IPS-20b (cell line): Measurements from ENCODE around the gene ARSG.

Source experiments
- H3K27ac ChIP-seq: one replicate; pipeline ENCODE4 v1.5.1; 2013; ENCODE audit warnings: low read length
- H3K27me3 ChIP-seq: 2 replicates; pipeline ENCODE4 v1.6.1; 2013; ENCODE audit warnings: mild to moderate bottlenecking, low read length, inconsistent platforms; ENCODE audit not compliant: insufficient read depth
- H3K36me3 ChIP-seq: 2 replicates; pipeline ENCODE4 v1.6.1; 2013; ENCODE audit warnings: low read depth, mild to moderate bottlenecking, inconsistent platforms, low read length, moderate library complexity; ENCODE audit not compliant: insufficient read depth
- H3K4me1 ChIP-seq: 2 replicates; pipeline ENCODE4 v1.6.1; 2013; ENCODE audit warnings: mild to moderate bottlenecking, control low read depth, inconsistent platforms, low read length, moderate library complexity; ENCODE audit not compliant: insufficient read depth
- H3K4me3 ChIP-seq: 2 replicates; pipeline ENCODE4 v1.5.1; 2013; ENCODE audit warnings: mild to moderate bottlenecking, low read length, inconsistent platforms
- H3K9ac ChIP-seq: 2 replicates; pipeline ENCODE4 v1.6.1; 2013; ENCODE audit warnings: low read depth, mild to moderate bottlenecking, inconsistent platforms, low read length, moderate library complexity
- H3K9me3 ChIP-seq: 2 replicates; pipeline ENCODE4 v1.6.1; 2013; ENCODE audit warnings: mild to moderate bottlenecking, low read depth, low read length, inconsistent platforms; ENCODE audit not compliant: insufficient read depth

Gene ARSG

GRCh38 chr17:68296217-68297191, 5.2 kb downstream of the ARSG start:
- H3K9me3 ChIP-seq = no peaks in the 10 kb centered on the region
- H3K4me3 ChIP-seq = no peak overlapping the region
- no peak overlapping the region for H3K9ac ChIP-seq
- H3K36me3 ChIP-seq = no peaks in the 10 kb centered on the region
- peaks cover 24% of the 10 kb centered on the region; the same call in 1 of the 2 replicates for H3K27me3 ChIP-seq
- peaks cover 31% of the 10 kb centered on the region; the same call in 1 of the 2 replicates for H3K4me1 ChIP-seq
- no peak overlapping the region for H3K27ac ChIP-seq

DNA sequence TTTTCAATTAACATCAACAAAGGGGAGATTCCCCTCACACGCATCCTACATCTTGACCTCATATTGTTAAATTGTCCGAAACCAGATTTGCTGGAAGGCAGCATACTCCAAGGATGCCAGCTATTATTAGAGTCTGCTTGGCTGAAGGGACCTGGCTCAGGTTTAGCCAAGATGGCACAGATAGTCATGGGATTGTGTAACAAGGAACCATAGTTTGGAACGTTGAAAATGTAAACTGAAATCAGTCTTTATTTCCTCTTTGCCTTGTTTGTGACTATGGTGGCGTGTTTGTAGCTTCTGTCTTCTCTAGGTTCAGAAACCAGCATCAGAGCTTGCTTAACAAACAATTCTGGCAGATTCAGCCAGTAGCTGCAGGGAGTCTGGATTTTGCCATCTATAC, 5.9 kb downstream of the ARSG start:
- Histone ChIP-seq H3K27ac (no peak overlapping the region), H3K9me3 (no peaks in the 10 kb centered on the region), H3K4me3 (no peak overlapping the region)

GRCh38 chr17:68298601-68299000, 7.3 kb downstream of the ARSG start:
- peaks cover 10% of the 10 kb centered on the region; the same call in 1 of the 2 replicates for H3K27me3 ChIP-seq
- peaks cover 37% of the 10 kb centered on the region; the same call in 1 of the 2 replicates for H3K4me1 ChIP-seq
- no peaks in the 10 kb centered on the region for H3K9me3 ChIP-seq
- H3K27ac ChIP-seq = no peak overlapping the region
- no peak overlapping the region for H3K4me3 ChIP-seq
- H3K9ac ChIP-seq = no peak overlapping the region
- no peaks in the 10 kb centered on the region for H3K36me3 ChIP-seq

More for the DNA sequence above, 5.9 kb downstream of the ARSG start:
- Histone ChIP-seq H3K9ac (no peak overlapping the region), H3K27me3 (peaks cover 23% of the 10 kb centered on the region; the same call in 1 of the 2 replicates), H3K36me3 (no peaks in the 10 kb centered on the region), H3K4me1 (peaks cover 35% of the 10 kb centered on the region; the same call in 1 of the 2 replicates)

- H3K4me1 ChIP-seq = peaks cover 25% of the 10 kb centered on the region; the same call in 1 of the 2 replicates
- no peak overlapping the region for H3K9ac ChIP-seq
- peaks cover 2% of the 10 kb centered on the region; the same call in 1 of the 2 replicates for H3K27me3 ChIP-seq
- H3K27ac ChIP-seq = no peak overlapping the region
- H3K4me3 ChIP-seq = no peak overlapping the region
- H3K36me3 ChIP-seq = no peaks in the 10 kb centered on the region
- no peaks in the 10 kb centered on the region for H3K9me3 ChIP-seq
These were observed 8.5 kb downstream of the ARSG start for GRCh38 chr17:68299817-68300216.

GRCh38 chr17:68301438-68301959, 10.2 kb downstream of the ARSG start:
- Histone ChIP-seq H3K27ac (no peak overlapping the region), H3K9ac (no peak overlapping the region), H3K36me3 (no peaks in the 10 kb centered on the region), H3K4me1 (peaks cover 19% of the 10 kb centered on the region; the same call in 1 of the 2 replicates), H3K27me3 (no peaks in the 10 kb centered on the region), H3K4me3 (no peak overlapping the region), H3K9me3 (no peaks in the 10 kb centered on the region)

- H3K9ac ChIP-seq = 0 out of 2 replicates have a peak overlapping the region, but pooled peaks have one; percentile 5
- no peaks in the 10 kb centered on the region for H3K36me3 ChIP-seq
- no peak overlapping the region for H3K27ac ChIP-seq
- H3K4me3 ChIP-seq = no peak overlapping the region
- no peaks in the 10 kb centered on the region for H3K27me3 ChIP-seq
- no peaks in the 10 kb centered on the region for H3K9me3 ChIP-seq
- H3K4me1 ChIP-seq = peaks cover 13% of the 10 kb centered on the region; the same call in 1 of the 2 replicates
These were observed 10.8 kb downstream of the ARSG start for GRCh38 chr17:68302066-68302564.

DNA sequence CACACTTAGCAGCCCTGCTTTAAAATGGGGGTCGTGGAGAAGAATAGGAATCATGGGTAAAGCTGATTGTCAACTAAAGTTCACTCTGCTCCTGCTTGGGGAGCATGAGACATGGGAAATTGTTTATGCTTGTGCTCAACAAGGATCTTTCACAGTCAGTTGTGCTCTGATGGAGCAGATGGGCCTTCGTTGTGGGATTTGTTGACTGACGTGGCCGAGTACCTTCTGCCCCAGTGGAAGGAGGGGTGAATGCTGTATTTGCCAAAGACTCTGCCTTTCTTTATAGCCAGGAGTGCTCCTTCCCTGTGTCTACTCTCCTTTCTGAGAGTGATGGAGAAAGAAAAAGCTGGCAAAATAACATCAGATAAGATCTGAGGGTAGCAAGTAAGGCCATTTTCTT, 11.4 kb downstream of the ARSG start:
- no peak overlapping the region for H3K4me3 ChIP-seq
- no peak overlapping the region for H3K27ac ChIP-seq
- H3K9ac ChIP-seq = 0 out of 2 replicates have a peak overlapping the region, but pooled peaks have one; percentile 5
- no peaks in the 10 kb centered on the region for H3K27me3 ChIP-seq
- no peaks in the 10 kb centered on the region for H3K36me3 ChIP-seq
- peaks cover 11% of the 10 kb centered on the region; the same call in 1 of the 2 replicates for H3K4me1 ChIP-seq
- H3K9me3 ChIP-seq = no peaks in the 10 kb centered on the region

GRCh38 chr17:68304706-68305105, 13.4 kb downstream of the ARSG start:
- Histone ChIP-seq H3K36me3 (no peaks in the 10 kb centered on the region), H3K4me3 (no peak overlapping the region), H3K4me1 (peaks cover 11% of the 10 kb centered on the region; the same call in 1 of the 2 replicates), H3K9ac (no peak overlapping the region), H3K27me3 (no peaks in the 10 kb centered on the region), H3K9me3 (no peaks in the 10 kb centered on the region), H3K27ac (no peak overlapping the region)

DNA sequence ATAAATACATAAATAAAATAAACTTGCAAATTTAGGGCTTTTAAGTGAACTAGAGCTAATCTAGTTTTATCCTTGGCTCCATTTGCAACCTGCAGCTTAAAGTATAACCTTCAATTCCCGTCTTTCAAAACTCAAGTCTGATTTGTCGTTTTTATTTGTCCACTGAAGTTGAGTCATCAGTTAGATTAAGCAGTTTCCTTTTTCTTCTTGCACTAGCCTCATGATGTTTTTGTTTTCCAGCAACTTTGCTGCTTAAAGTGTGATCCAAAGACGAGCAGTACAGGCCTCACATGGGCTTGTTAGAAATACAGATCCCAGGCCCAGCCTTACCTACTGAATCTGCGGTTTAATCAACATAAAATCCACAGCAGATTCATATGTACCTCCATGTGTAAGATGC, 13.8 kb downstream of the ARSG start:
- H3K9me3 ChIP-seq = no peaks in the 10 kb centered on the region

DNA sequence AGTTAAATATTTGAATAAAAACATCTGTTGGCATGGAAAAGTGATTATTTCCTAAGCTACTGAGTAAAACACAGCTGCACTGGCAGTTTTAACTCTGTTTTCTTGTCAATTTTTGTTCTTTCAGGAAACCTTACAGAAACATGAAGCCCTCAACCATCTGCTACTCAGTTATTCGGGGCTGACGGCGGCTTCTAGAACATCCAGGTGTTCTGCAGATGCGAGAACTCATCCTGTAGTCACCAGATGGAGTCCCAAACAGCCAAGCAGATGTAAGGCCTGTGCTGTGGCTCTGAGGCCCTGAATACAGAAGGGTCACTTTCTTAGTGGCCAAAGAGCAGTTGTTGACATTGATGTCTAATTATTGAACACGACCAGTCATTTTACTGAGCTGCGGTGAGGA, 15.5 kb downstream of the ARSG start:
- Histone ChIP-seq H3K4me1 (peaks cover 10% of the 10 kb centered on the region; the same call in 1 of the 2 replicates), H3K27ac (no peak overlapping the region), H3K9me3 (no peaks in the 10 kb centered on the region), H3K9ac (no peak overlapping the region), H3K27me3 (no peaks in the 10 kb centered on the region), H3K36me3 (no peaks in the 10 kb centered on the region), H3K4me3 (no peak overlapping the region)

More for the DNA sequence above, 13.8 kb downstream of the ARSG start:
- H3K27ac ChIP-seq = no peak overlapping the region
- H3K9ac ChIP-seq = no peak overlapping the region
- no peak overlapping the region for H3K4me3 ChIP-seq
- peaks cover 11% of the 10 kb centered on the region; the same call in 1 of the 2 replicates for H3K4me1 ChIP-seq
- H3K36me3 ChIP-seq = no peaks in the 10 kb centered on the region
- H3K27me3 ChIP-seq = no peaks in the 10 kb centered on the region

GRCh38 chr17:68307443-68307842, 16.1 kb downstream of the ARSG start:
- no peaks in the 10 kb centered on the region for H3K9me3 ChIP-seq
- no peak overlapping the region for H3K9ac ChIP-seq
- peaks cover 5% of the 10 kb centered on the region; the same call in 1 of the 2 replicates for H3K4me1 ChIP-seq
- no peak overlapping the region for H3K4me3 ChIP-seq
- H3K27me3 ChIP-seq = no peaks in the 10 kb centered on the region
- H3K27ac ChIP-seq = no peak overlapping the region
- no peaks in the 10 kb centered on the region for H3K36me3 ChIP-seq
